B cell (primary cell): ENCODE data around the gene FLNB. TPM values are rescaled to one million over a fixed set of nuclear protein-coding genes. Genes with fewer than 3 reads are reported as not detected.

Experiments
- ATAC-seq: fragments of 200-7000 bp; cut with Tn5 transposase; one replicate; pipeline ENCODE4 v1.10.0; 2021; ENCODE audit warnings: low read depth, mild to moderate bottlenecking, moderate number of reproducible peaks, moderate library complexity
- CTCF ChIA-PET: fragments of 350-600 bp; sonication (Branson Sonifier 250); formaldehyde crosslinking; loops from one replicate; lab custom pipeline; 2021; ENCODE audit warnings: antibody characterized with exemption, inconsistent platforms; lab: Charles Lee
- POLR2A ChIA-PET: fragments of 350-600 bp; sonication (Branson Sonifier 250); formaldehyde crosslinking; loops from one replicate; lab custom pipeline; 2021; ENCODE audit warnings: antibody characterized with exemption; lab: Charles Lee
- DNase-seq: peaks from one replicate; pipeline ENCODE4 v3.0.0; 2013
- H2AFZ ChIP-seq: 2 replicates; pipeline ENCODE4 v1.6.1; 2012; ENCODE audit warnings: mild to moderate bottlenecking, low read depth, low read length; ENCODE audit not compliant: insufficient read depth, poor library complexity, severe bottlenecking
- H3K27ac ChIP-seq, 2 donors: 1 replicate in 1 of 2; 2 replicates in 1 of 2; pipeline ENCODE4 v1.5.1; 2012 to 2013; ENCODE audit warnings: low read length in 2 of 2, mild to moderate bottlenecking in 2 of 2, moderate library complexity in 1 of 2
- H3K27me3 ChIP-seq, 4 experiments: fragments of 200-600 bp in 1 of 4; sonication (generic) in 1 of 4; replicated peaks in 1 of 4; 1 replicate in 2 of 4; 2 replicates in 2 of 4; pipeline versions ENCODE4 v1.6.1 to v1.7.0; 2013 to 2016; ENCODE audit warnings: low read length in 3 of 4, mild to moderate bottlenecking in 2 of 4, mixed read lengths in 1 of 4, moderate library complexity in 1 of 4; ENCODE audit not compliant: insufficient read depth in 4 of 4, control insufficient read depth in 3 of 4; ENCODE audit errors: control extremely low read depth in 1 of 4
- H3K36me3 ChIP-seq, 2 experiments: replicated peaks in 1 of 2; 1 replicate in 1 of 2; 2 replicates in 1 of 2; pipeline versions ENCODE4 v1.6.1 to v1.7.1; 2013; ENCODE audit warnings: low read length in 1 of 2; ENCODE audit not compliant: insufficient read depth in 2 of 2, control insufficient read depth in 1 of 2; ENCODE audit errors: control extremely low read depth in 1 of 2, extremely low read depth in 1 of 2
- H3K4me1 ChIP-seq, 2 donors: fragments of 200-600 bp in 1 of 2; sonication (generic) in 1 of 2; 1 replicate in 1 of 2; 2 replicates in 1 of 2; pipeline versions ENCODE4 v1.5.1 to v1.6.1; 2013 to 2017; ENCODE audit warnings: low read length in 2 of 2; ENCODE audit not compliant: control insufficient read depth in 2 of 2, insufficient read depth in 2 of 2
- H3K4me2 ChIP-seq: replicated peaks from 2 replicates; pipeline ENCODE3; 2012; ENCODE audit warnings: mild to moderate bottlenecking, low read depth, low read length; ENCODE audit not compliant: poor library complexity, severe bottlenecking
- H3K4me3 ChIP-seq, 5 experiments: fragments of 200-600 bp in 1 of 5; sonication (generic) in 1 of 5; 1 replicate in 3 of 5; 2 replicates in 2 of 5; pipeline versions ENCODE4 v1.5.1 to v1.7.0; 2011 to 2016; ENCODE audit warnings: low read length in 4 of 5, mild to moderate bottlenecking in 4 of 5, low read depth in 2 of 5, control low read depth in 1 of 5, moderate library complexity in 1 of 5; ENCODE audit not compliant: insufficient read depth in 1 of 5; ENCODE audit errors: control extremely low read depth in 1 of 5, extremely low read depth in 1 of 5
- H3K79me2 ChIP-seq: fragments of 200-600 bp; sonication (generic); one replicate; pipeline ENCODE4 v1.6.0; 2016; ENCODE audit warnings: low read length; ENCODE audit not compliant: control insufficient read depth, insufficient read depth
- H3K9ac ChIP-seq: fragments of 200-600 bp; sonication (generic); 2 replicates; pipeline ENCODE4 v1.6.1; 2017; ENCODE audit warnings: mild to moderate bottlenecking, low read length, moderate library complexity
- H3K9me3 ChIP-seq, 3 donors: one replicate each; pipeline versions ENCODE4 v1.6.1 to v1.7.1; 2013; ENCODE audit warnings: low read length in 2 of 3; ENCODE audit not compliant: control insufficient read depth in 2 of 3, insufficient read depth in 1 of 3; ENCODE audit errors: control extremely low read depth in 1 of 3
- H4K20me1 ChIP-seq: 2 replicates; pipeline ENCODE4 v1.6.0; 2012; ENCODE audit warnings: mild to moderate bottlenecking, low read length; ENCODE audit not compliant: insufficient read depth, control insufficient read depth, poor library complexity, severe bottlenecking
- H3K27ac Mint-ChIP-seq: one replicate; pipeline ENCODE4 v1.8.0; 2021; ENCODE audit warnings: mixed read lengths
- H3K27me3 Mint-ChIP-seq: one replicate; pipeline ENCODE4 v1.8.0; 2021; ENCODE audit warnings: mixed read lengths
- H3K4me1 Mint-ChIP-seq: one replicate; pipeline ENCODE4 v1.8.0; 2021; ENCODE audit warnings: mixed read lengths
- H3K4me3 Mint-ChIP-seq: one replicate; pipeline ENCODE4 v1.8.0; 2021; ENCODE audit warnings: mixed read lengths
- H3K9me3 Mint-ChIP-seq: one replicate; pipeline ENCODE4 v1.8.0; 2022; ENCODE audit warnings: mixed read lengths; ENCODE audit not compliant: insufficient read depth
- EZH2 ChIP-seq: IDR thresholded peaks from 2 replicates; pipeline ENCODE4 v1.6.1; 2012; ENCODE audit warnings: borderline replicate concordance, low read depth, mild to moderate bottlenecking, moderate library complexity, low read length; ENCODE audit not compliant: insufficient read depth, poor library complexity, severe bottlenecking
- WGBS: methylation state at CpG from one replicate; pipeline ENCODE4 v1.1.5; 2013; ENCODE audit warnings: missing lambda C conversion rate; ENCODE audit not compliant: insufficient coverage; 5-methylcytosine and 5-hydroxymethylcytosine counted together
- intact Hi-C: fragments of 100-400 bp; cut with micrococcal nuclease; formaldehyde crosslinking; loops from one replicate; pipeline ENCODE4 v1.10.0; 2022
- polyA plus RNA-seq: library from polyadenylated mRNA; depleted of rRNA; stranded (reverse); fragments of >200 nt; gene quantifications from 2 replicates; pipeline ENCODE4 v1.2.3, GENCODE V29; 2012
- total RNA-seq, 2 donors: library from RNA; stranded (reverse); fragments of 120-200 nt in 1 of 2; gene quantifications; 1 replicate in 1 of 2; 2 replicates in 1 of 2; pipeline versions ENCODE4 v1.2.3 to v1.2.4, GENCODE V29; 2013 to 2022
- TF ChIP-seq, protein P1 (sequence below): fragments of 200-600 bp; IDR thresholded peaks from one replicate; pipeline ENCODE4 v1.8.0; 2022; ENCODE audit warnings: antibody characterized with exemption, mild to moderate bottlenecking

The FLNB gene
- total and polyA plus RNA-seq, 2 donors (not counting 1 experiment from before 2014, with no cell fraction given): 25.5 to 28.3 TPM

DNA sequence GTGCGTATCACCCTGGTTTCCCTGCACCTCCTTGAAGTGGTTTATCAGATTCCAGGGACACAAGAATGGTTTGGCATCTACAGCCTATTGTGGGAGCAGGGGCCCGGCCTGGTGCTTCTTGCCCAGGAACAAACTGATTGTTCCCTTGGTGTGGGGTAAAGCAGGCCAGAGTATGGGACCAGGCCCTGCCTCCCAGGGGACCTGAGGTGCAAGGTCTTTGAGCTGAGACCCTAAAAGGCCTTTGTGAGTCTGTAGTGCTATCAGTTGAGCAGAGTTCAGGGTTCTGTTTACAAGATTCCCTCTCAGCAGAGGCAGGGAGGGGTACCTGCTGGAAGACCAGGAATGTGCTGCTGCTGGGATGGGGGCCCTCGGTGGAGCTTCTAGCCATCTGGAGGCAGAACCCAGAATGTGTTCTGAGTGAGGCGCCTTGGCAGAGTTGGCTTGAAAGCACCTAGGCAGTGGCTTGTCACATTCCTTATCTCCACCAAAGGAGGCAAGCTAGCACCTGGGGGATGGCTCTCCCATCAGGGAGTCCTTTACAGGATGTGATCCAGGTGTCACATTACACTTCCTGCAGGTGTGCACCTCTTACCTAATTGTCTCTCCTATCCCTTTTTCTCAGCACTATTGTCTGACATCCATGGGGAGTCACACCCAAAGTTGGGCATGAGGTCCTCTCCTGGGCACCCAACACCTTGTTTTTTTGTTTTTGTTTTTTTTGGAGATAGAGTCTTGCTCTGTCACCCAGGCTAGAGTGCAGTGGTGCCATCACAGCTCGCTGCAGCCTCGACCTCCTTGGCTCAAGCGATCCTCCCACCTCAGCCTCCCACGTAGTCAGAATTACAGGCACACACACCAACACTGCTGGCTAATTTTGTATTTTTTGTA is 13.1 kb downstream of the FLNB start:
- H3K4me1 ChIP-seq: peaks cover 0 to 3% of the 10 kb centered on the region in 2 donors
- WGBS: 100% methylated on average over 1 of the region's 8 CpGs
- H3K36me3 ChIP-seq: no peaks in the 10 kb centered on the region
- Mint-ChIP-seq H3K27ac (no peak overlapping the region), H3K9me3 (no peaks in the 10 kb centered on the region), H3K4me1 (peaks cover 12% of the 10 kb centered on the region), H3K27me3 (no peaks in the 10 kb centered on the region), H3K4me3 (no peak overlapping the region)
- TF ChIP-seq, protein P1, sequence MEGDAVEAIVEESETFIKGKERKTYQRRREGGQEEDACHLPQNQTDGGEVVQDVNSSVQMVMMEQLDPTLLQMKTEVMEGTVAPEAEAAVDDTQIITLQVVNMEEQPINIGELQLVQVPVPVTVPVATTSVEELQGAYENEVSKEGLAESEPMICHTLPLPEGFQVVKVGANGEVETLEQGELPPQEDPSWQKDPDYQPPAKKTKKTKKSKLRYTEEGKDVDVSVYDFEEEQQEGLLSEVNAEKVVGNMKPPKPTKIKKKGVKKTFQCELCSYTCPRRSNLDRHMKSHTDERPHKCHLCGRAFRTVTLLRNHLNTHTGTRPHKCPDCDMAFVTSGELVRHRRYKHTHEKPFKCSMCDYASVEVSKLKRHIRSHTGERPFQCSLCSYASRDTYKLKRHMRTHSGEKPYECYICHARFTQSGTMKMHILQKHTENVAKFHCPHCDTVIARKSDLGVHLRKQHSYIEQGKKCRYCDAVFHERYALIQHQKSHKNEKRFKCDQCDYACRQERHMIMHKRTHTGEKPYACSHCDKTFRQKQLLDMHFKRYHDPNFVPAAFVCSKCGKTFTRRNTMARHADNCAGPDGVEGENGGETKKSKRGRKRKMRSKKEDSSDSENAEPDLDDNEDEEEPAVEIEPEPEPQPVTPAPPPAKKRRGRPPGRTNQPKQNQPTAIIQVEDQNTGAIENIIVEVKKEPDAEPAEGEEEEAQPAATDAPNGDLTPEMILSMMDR: no peak
- TF ChIP-seq EZH2: no peak
- POLR2A ChIA-PET: no interaction called here
- H3K4me3 ChIP-seq: no peak overlapping the region
- H3K27me3 ChIP-seq: no peaks in the 10 kb centered on the region
- H3K79me2 ChIP-seq: peaks cover 75% of the 10 kb centered on the region
- no peak overlapping the region for H2AFZ ChIP-seq
- H4K20me1 ChIP-seq: peaks cover 16% of the 10 kb centered on the region
- H3K9me3 ChIP-seq: no peaks in the 10 kb centered on the region
- no peak overlapping the region for H3K4me2 ChIP-seq
- ATAC-seq (no peak), DNase-seq (no peak)
- intact Hi-C loops: no loop called here
- CTCF ChIA-PET: interaction anchor here (2.4 kb wide), 1 partner anchor 13 kb away, joined by 9 read pairs; the partner anchor contains the start of gene FLNB
- H3K27ac ChIP-seq: no peak overlapping the region
- no peak overlapping the region for H3K9ac ChIP-seq

DNA sequence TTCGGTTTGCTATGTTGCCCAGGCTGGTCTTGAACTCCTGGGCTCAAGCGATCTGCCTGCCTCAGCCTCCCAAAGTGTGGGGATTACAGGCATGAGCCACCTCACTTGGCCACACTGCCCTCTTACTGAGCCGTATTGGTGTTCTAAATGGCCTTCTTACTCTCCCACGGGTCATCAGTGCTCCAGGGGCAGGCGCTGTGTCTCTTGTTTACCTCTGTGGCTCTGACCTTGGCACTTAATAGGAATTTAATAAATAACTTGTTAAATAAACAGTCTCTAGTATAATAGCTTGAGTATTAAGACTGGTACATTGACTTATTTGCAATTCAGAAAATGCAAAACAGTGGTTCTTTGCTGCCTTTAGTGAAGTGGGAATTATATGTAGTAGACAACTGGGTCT is 13.7 kb downstream of the FLNB start:
- H3K4me2 ChIP-seq: no peak overlapping the region
- TF ChIP-seq EZH2: no peak
- TF ChIP-seq, protein P1: no peak
- H4K20me1 ChIP-seq: peaks cover 20% of the 10 kb centered on the region
- intact Hi-C loops: no loop called here
- H3K9ac ChIP-seq: no peak overlapping the region
- Mint-ChIP-seq H3K4me3 (no peak overlapping the region), H3K27ac (no peak overlapping the region), H3K27me3 (no peaks in the 10 kb centered on the region), H3K9me3 (no peaks in the 10 kb centered on the region), H3K4me1 (peaks cover 12% of the 10 kb centered on the region)
- ChIA-PET POLR2A (interaction anchor here (0.6 kb wide), 1 partner anchor 8 kb away, joined by 4 read pairs; no protein-coding TSS in a partner anchor), CTCF (interaction anchor here (1.6 to 2.4 kb wide), 2 partner anchors 14 kb away, joined by 4 to 9 read pairs; partner anchors contain the start of gene FLNB)
- no peak overlapping the region for H2AFZ ChIP-seq
- H3K4me1 ChIP-seq: peaks cover 0 to 3% of the 10 kb centered on the region in 2 donors
- WGBS: 96% methylated on average over 3 of the region's 5 CpGs
- no peaks in the 10 kb centered on the region for H3K36me3 ChIP-seq
- no peak overlapping the region for H3K27ac ChIP-seq
- ATAC-seq: no peak
- H3K79me2 ChIP-seq: peaks cover 81% of the 10 kb centered on the region
- H3K9me3 ChIP-seq: no peaks in the 10 kb centered on the region
- DNase-seq: no peak
- no peak overlapping the region for H3K4me3 ChIP-seq
- H3K27me3 ChIP-seq: no peaks in the 10 kb centered on the region
